Common myeloid progenitor, CD34-positive (primary cell): ENCODE data around the gene CYTH2. TPM values are rescaled to one million over a fixed set of nuclear protein-coding genes. Genes with fewer than 3 reads are reported as not detected.
A peak's percentile ranks its signal among the peaks of the same experiment; 100 is the strongest.

Source experiments
- CTCF ChIA-PET: fragments of 350-600 bp; sonication (Branson Sonifier 250); formaldehyde crosslinking; loops from one replicate; lab custom pipeline; 2021; ENCODE audit warnings: antibody characterized with exemption; lab: Charles Lee
- POLR2A ChIA-PET: fragments of 350-600 bp; sonication (Branson Sonifier 250); formaldehyde crosslinking; loops from one replicate; lab custom pipeline; 2021; ENCODE audit warnings: antibody characterized with exemption; lab: Charles Lee
- DNase-seq, 3 donors: peaks; one replicate each; pipeline versions ENCODE4 v3.0.0 to v3.0.0-alpha.2; 2013
- H3K27ac ChIP-seq, 2 experiments: 1 replicate in 1 of 2; 2 replicates in 1 of 2; pipeline ENCODE4 v1.7.0; 2013; ENCODE audit warnings: inconsistent platforms in 2 of 2, low read length in 2 of 2, mild to moderate bottlenecking in 2 of 2, low read depth in 1 of 2, moderate library complexity in 1 of 2; ENCODE audit not compliant: severe bottlenecking in 2 of 2, insufficient read depth in 1 of 2, poor library complexity in 1 of 2
- H3K27me3 ChIP-seq, 5 experiments: replicated peaks in 2 of 5; 1 replicate in 3 of 5; 2 replicates in 2 of 5; pipeline versions ENCODE4 v1.6.1 to v1.7.0; 2013; ENCODE audit warnings: low read length in 4 of 5, mild to moderate bottlenecking in 2 of 5, moderate library complexity in 2 of 5, inconsistent platforms in 1 of 5; ENCODE audit not compliant: insufficient read depth in 5 of 5, control insufficient read depth in 4 of 5
- H3K36me3 ChIP-seq, 4 experiments: 1 replicate in 2 of 4; 2 replicates in 2 of 4; pipeline versions ENCODE4 v1.6.1 to v1.7.0; 2013; ENCODE audit warnings: low read length in 3 of 4, control low read depth in 1 of 4, mild to moderate bottlenecking in 1 of 4; ENCODE audit not compliant: control insufficient read depth in 4 of 4, insufficient read depth in 4 of 4
- H3K4me1 ChIP-seq, 4 experiments: 1 replicate in 3 of 4; 2 replicates in 1 of 4; pipeline versions ENCODE4 v1.6.1 to v1.7.1; 2013; ENCODE audit warnings: low read length in 3 of 4, mild to moderate bottlenecking in 3 of 4, control low read depth in 1 of 4, inconsistent platforms in 1 of 4, moderate library complexity in 1 of 4; ENCODE audit not compliant: control insufficient read depth in 4 of 4, insufficient read depth in 4 of 4; ENCODE audit errors: control extremely low read depth in 1 of 4
- H3K4me3 ChIP-seq, 7 experiments: 1 replicate in 4 of 7; 2 replicates in 3 of 7; pipeline versions ENCODE4 v1.5.1 to v1.7.0; 2013; ENCODE audit warnings: mild to moderate bottlenecking in 7 of 7, low read length in 6 of 7, moderate library complexity in 6 of 7, inconsistent platforms in 2 of 7, low read depth in 2 of 7, control low read depth in 1 of 7; ENCODE audit not compliant: insufficient read depth in 4 of 7, control insufficient read depth in 1 of 7; ENCODE audit errors: extremely low read depth in 1 of 7
- H3K9me3 ChIP-seq, 5 experiments: 1 replicate in 4 of 5; 2 replicates in 1 of 5; pipeline versions ENCODE4 v1.6.1 to v1.7.1; 2013; ENCODE audit warnings: low read length in 4 of 5, mild to moderate bottlenecking in 2 of 5, inconsistent platforms in 1 of 5, low read depth in 1 of 5, moderate library complexity in 1 of 5; ENCODE audit not compliant: control insufficient read depth in 4 of 5, insufficient read depth in 2 of 5; ENCODE audit errors: control extremely low read depth in 1 of 5
- WGBS: methylation state at CpG from one replicate; pipeline ENCODE4 v1.1.5; 2013; ENCODE audit not compliant: insufficient coverage; 5-methylcytosine and 5-hydroxymethylcytosine counted together
- polyA plus RNA-seq: library from polyadenylated mRNA; unstranded; fragments of 120-200 nt; gene quantifications from one replicate; pipeline ENCODE4 v1.2.1, GENCODE V29; 2013

CYTH2 gene, protein sequence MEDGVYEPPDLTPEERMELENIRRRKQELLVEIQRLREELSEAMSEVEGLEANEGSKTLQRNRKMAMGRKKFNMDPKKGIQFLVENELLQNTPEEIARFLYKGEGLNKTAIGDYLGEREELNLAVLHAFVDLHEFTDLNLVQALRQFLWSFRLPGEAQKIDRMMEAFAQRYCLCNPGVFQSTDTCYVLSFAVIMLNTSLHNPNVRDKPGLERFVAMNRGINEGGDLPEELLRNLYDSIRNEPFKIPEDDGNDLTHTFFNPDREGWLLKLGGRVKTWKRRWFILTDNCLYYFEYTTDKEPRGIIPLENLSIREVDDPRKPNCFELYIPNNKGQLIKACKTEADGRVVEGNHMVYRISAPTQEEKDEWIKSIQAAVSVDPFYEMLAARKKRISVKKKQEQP
- 51.8 TPM for polyA plus RNA-seq

DNA sequence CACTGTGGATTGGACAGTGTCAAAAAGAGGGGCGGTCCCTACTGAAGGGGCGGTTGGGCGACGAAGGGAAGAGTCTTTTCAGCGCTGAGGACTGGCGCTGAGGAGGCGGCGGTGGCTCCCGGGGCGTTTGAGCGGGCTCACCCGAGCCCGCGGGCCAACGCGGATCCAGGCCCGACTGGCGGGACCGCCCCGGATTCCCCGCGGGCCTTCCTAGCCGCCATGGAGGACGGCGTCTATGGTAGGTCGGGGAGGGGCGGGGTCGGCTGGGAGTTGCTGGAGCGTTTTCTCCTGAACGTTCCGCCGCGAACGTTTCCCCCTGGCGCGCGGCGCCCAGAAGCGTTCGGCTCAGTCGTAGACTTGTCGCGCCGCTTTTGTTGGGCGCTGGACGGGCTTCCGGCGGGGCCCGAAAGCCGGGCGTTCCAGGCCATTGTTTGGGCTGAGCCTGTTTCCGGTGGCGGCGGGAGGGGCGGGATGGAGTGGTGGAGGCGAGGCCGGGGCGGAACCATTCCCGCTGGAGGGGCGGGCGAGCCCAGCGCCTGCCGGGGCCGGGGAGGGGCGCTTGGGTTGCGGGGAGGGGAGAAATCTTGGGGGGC, at the start of gene CYTH2:
Gene CYTH2 (plus strand): TSS at position 81 of the 593 bp plus-strand sequence. CDS start 139 bp downstream, at position 220.
- peak within 1 kb of the TSS; percentile 79 to 90 for H3K27ac ChIP-seq
- H3K4me1 ChIP-seq = peaks cover 0 to 18% (median 16%) of the 10 kb centered on the region in 4 experiments
- CTCF ChIA-PET = interaction anchor here (0.7 to 1.6 kb wide), 3 partner anchors 20 to 140 kb away, joined by 3 to 6 read pairs (median 5); no protein-coding TSS in a partner anchor
- 0% methylated on average over 38 of the region's 66 CpGs for WGBS
- no peak for DNase-seq
- H3K36me3 ChIP-seq = peaks cover 3 to 41% (median 34%) of the 10 kb centered on the region in 4 experiments
- POLR2A ChIA-PET = interaction anchor here (0.5 kb wide), 1 partner anchor 141 kb away, joined by 3 read pairs; no protein-coding TSS in a partner anchor
- peak within 1 kb of the TSS; percentile 79 to 91 (median 88) for H3K4me3 ChIP-seq
- H3K9me3 ChIP-seq = no peaks in the 10 kb centered on the region
- H3K27me3 ChIP-seq = no peaks in the 10 kb centered on the region

DNA sequence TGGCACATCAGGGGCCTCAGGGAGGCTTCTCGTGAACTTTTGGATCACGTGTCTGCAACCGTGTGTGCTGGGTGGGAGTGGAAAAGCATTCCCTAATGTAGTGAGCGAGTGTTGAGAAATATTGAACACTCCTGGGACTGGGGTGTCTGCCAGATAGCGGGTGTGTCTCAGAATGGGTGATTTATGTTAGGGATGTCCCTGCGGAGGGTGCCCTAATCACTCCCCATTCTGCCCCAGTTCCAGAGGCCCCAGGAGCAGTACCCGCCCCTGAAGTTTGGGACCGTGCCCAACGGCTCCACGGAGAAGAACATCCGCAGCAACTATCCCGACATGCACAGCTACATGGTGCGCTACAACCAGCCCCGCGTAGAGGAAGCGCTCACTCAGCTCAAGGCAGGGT, 47.6 kb upstream of the CYTH2 start:
- 91% methylated on average over 16 of the region's 16 CpGs for WGBS
- no peak for DNase-seq
- POLR2A ChIA-PET = no interaction called here
- Histone ChIP-seq H3K4me1 (peaks cover 0 to 24% (median 19%) of the 10 kb centered on the region in 4 experiments), H3K36me3 (no peaks in the 10 kb centered on the region), H3K4me3 (no peak overlapping the region), H3K9me3 (no peaks in the 10 kb centered on the region), H3K27ac (no peak overlapping the region), H3K27me3 (no peaks in the 10 kb centered on the region)
- CTCF ChIA-PET = no interaction called here

DNA sequence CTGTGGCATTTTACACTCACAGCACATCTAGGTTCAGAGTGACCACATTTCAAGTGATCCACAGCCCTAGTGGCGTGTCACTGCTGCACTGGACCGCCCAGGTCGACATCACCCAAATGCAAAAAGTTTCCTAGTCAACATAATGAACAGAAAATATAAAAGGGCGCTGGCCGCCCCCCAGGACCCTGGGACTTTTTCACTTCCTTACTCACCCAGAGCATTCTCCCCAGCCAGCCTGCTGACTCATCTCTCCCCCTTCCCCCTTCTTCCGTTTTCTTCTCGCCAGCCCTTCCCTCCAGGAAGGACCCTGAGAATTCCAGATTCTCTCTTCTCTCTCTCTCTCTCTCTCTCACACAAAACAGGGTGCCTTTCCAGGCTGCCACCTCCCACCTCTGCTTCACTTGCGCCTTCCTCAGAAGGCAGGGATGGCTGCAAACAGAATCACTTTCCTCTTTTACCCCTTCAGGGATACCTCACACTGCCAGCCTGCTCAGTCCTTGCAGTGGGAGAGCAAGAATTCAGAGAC, 44.4 kb upstream of the CYTH2 start:
- POLR2A ChIA-PET = no interaction called here
- Histone ChIP-seq H3K4me1 (peaks cover 0 to 11% (median 7%) of the 10 kb centered on the region in 4 experiments), H3K27me3 (no peaks in the 10 kb centered on the region), H3K4me3 (peak overlapping the region in 5 of 7 experiments; percentile 19 to 69 (median 46)), H3K9me3 (no peaks in the 10 kb centered on the region), H3K27ac (peak overlapping the region; percentile 33 to 82), H3K36me3 (no peaks in the 10 kb centered on the region)
- WGBS = 2% methylated on average over 8 of the region's 8 CpGs
- CTCF ChIA-PET = no interaction called here
- peak in 2 of 3 donors; percentile 61 to 66 for DNase-seq

DNA sequence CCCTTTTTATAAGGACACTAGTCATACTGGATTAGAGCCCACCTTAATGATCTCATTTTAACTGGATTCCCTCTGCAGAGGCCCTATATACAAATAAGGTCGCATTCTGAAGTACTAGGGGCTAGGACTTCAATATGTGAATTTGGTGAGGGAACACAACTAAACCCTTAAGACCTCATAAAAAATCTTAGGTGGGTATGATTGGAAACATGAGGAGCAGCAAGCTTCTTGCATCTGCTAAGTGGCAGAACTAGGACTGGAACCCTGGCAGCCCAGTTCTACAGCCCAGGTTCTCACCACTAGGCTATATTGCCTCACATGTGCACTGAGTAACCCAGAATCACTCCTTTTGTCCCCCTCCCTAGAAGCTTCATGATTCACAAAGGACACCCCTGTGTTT, 40.5 kb upstream of the CYTH2 start:
- H3K27me3 ChIP-seq = no peaks in the 10 kb centered on the region
- H3K4me3 ChIP-seq = no peak overlapping the region
- no peak for DNase-seq
- H3K27ac ChIP-seq = no peak overlapping the region
- CTCF ChIA-PET = interaction anchor here (1.1 kb wide), 1 partner anchor 17 kb away, joined by 3 read pairs; no protein-coding TSS in a partner anchor
- no peaks in the 10 kb centered on the region for H3K36me3 ChIP-seq
- H3K4me1 ChIP-seq = peaks cover 0 to 15% (median 8%) of the 10 kb centered on the region in 4 experiments
- WGBS = no CpG with 5 or more reads among the region's 1 CpG
- peaks cover 0 to 2% (median 0%) of the 10 kb centered on the region in 5 experiments for H3K9me3 ChIP-seq
- POLR2A ChIA-PET = no interaction called here

DNA sequence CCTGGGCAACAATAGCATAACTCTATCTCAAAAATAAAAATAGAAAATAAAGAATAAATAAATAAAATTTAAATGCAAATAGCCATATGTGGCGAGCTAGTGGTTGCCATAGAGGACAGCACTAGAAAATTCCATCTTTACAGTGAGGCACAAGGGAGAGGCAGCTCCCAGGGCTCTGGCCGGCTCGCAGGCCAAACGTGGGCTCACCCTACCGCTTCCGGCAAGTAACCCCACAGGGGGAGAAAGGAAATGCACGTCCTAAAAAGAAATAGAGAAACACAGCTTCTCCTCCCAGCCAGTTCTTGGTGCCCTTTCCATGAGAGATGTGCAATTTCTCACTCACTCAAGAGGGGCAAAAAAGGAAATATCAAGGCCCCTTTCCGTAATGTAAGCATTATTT, 35.8 kb upstream of the CYTH2 start:
- ChIA-PET CTCF (interaction anchor here (0.7 to 1.4 kb wide), 2 partner anchors 42 to 47 kb away, joined by 3 read pairs; partner anchors contain the start of gene KDELR1), POLR2A (interaction anchor here (0.7 kb wide), 1 partner anchor 33 kb away, joined by 6 read pairs; no protein-coding TSS in a partner anchor)
- no peak overlapping the region for H3K4me3 ChIP-seq
- no peaks in the 10 kb centered on the region for H3K36me3 ChIP-seq
- no peaks in the 10 kb centered on the region for H3K27me3 ChIP-seq
- DNase-seq = peak in 1 of 3 donors; percentile 20
- peaks cover 0 to 2% (median 0%) of the 10 kb centered on the region in 5 experiments for H3K9me3 ChIP-seq
- WGBS = 70% methylated on average over 4 of the region's 8 CpGs
- peaks cover 0 to 4% (median 2%) of the 10 kb centered on the region in 4 experiments for H3K4me1 ChIP-seq
- H3K27ac ChIP-seq = no peak overlapping the region

DNA sequence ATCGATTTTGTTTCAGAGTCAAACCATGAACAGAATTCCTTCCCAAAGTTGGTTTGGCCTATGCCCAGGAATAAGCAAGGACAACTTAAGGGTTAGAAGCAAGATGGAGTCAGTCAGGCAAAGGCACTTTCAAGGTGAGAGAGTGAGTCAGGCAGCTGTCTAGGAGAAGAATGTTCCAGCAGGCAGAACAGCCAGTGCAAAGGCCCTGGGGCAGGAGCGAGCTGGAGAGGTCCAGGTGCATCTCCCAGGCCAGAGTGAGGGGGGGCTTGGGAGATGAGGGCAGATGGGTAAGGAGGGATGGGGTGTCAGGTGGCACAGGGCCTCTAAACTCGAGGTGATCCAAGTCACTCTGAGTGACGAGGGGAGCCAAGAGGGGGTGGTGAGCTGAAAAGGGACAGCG, 32.6 kb upstream of the CYTH2 start:
- Histone ChIP-seq H3K27me3 (peaks cover 0 to 4% (median 3%) of the 10 kb centered on the region in 5 experiments), H3K9me3 (no peaks in the 10 kb centered on the region), H3K27ac (no peak overlapping the region), H3K4me1 (peaks cover 0 to 4% (median 2%) of the 10 kb centered on the region in 4 experiments), H3K36me3 (no peaks in the 10 kb centered on the region), H3K4me3 (no peak overlapping the region)
- WGBS = 100% methylated on average over 2 of the region's 5 CpGs
- DNase-seq = no peak
- CTCF ChIA-PET = no interaction called here
- POLR2A ChIA-PET = no interaction called here
